H1 (cell line): ENCODE results near the gene WDR1.

Experiments
- CHD2 ChIP-seq: IDR thresholded peaks from 2 replicates; pipeline ENCODE4 v1.6.1; 2012; ENCODE audit warnings: low read length, improper control_type of control experiment
- EP300 ChIP-seq, 2 experiments: IDR thresholded peaks; 1 replicate in 1 of 2; 2 replicates in 1 of 2; pipeline ENCODE4 v1.6.1; 2011 to 2012; ENCODE audit warnings: low read depth in 2 of 2, low read length in 2 of 2, mild to moderate bottlenecking in 2 of 2, borderline replicate concordance in 1 of 2, inconsistent platforms in 1 of 2, moderate library complexity in 1 of 2
- EZH2 ChIP-seq: fragments of 200-600 bp; sonication (generic); IDR thresholded peaks from 2 replicates; pipeline ENCODE4 v1.7.1; 2012; ENCODE audit warnings: low read depth, mild to moderate bottlenecking, moderate library complexity, low read length, inconsistent platforms; ENCODE audit not compliant: severe bottlenecking
- GABPA ChIP-seq: IDR thresholded peaks from 2 replicates; pipeline ENCODE4 v1.6.1; 2011; ENCODE audit warnings: mild to moderate bottlenecking, low read length, moderate library complexity, borderline replicate concordance; ENCODE audit not compliant: insufficient read depth
- PHF8 ChIP-seq: fragments of 200-600 bp; sonication (generic); conservative IDR thresholded peaks from 2 replicates; pipeline ENCODE4 v1.7.1; 2012; ENCODE audit warnings: low read depth, mild to moderate bottlenecking, inconsistent platforms, low read length, moderate library complexity
- POLR2A ChIP-seq, 2 experiments: IDR thresholded peaks; 1 replicate in 1 of 2; 2 replicates in 1 of 2; pipeline ENCODE4 v1.6.1; 2011; ENCODE audit warnings: low read depth in 2 of 2, low read length in 2 of 2, mild to moderate bottlenecking in 2 of 2; ENCODE audit errors: control extremely low read depth in 1 of 2
- SIN3A ChIP-seq, 2 experiments: IDR thresholded peaks in 1 of 2; conservative IDR thresholded peaks in 1 of 2; 2 replicates each; pipeline ENCODE4 v1.6.1; 2011 to 2012; ENCODE audit warnings: low read length in 2 of 2, improper control_type of control experiment in 1 of 2, low read depth in 1 of 2, mild to moderate bottlenecking in 1 of 2
- YY1 ChIP-seq: IDR thresholded peaks from 2 replicates; pipeline ENCODE4 v1.6.1; 2011; ENCODE audit warnings: low read depth, mild to moderate bottlenecking, low read length
- ZNF274 ChIP-seq: IDR thresholded peaks from 2 replicates; pipeline ENCODE4 v1.7.0; 2012; ENCODE audit warnings: low read length, borderline replicate concordance; ENCODE audit errors: extremely low read depth
- TF ChIP-seq, protein P1 (sequence below), 3 experiments: IDR thresholded peaks; 1 replicate in 2 of 3; 2 replicates in 1 of 3; pipeline versions ENCODE4 v1.5.1 to v1.6.1; 2011; ENCODE audit warnings: low read length in 3 of 3, mild to moderate bottlenecking in 3 of 3, inconsistent platforms in 2 of 3, low read depth in 1 of 3, moderate library complexity in 1 of 3; ENCODE audit not compliant: insufficient read depth in 1 of 3; ENCODE audit errors: control extremely low read depth in 1 of 3

- TF ChIP-seq ZNF274 (no peak), POLR2A (IDR thresholded peaks at IDR 0.05; ENCODE audit: control extremely low read depth in 1 of 2, low read depth in 2 of 2, low read length in 2 of 2) (no peak), CHD2 (no peak), YY1 (no peak), SIN3A (conservative IDR thresholded peaks at IDR 0.05 in 1 of 2, IDR thresholded peaks at IDR 0.05 in 1 of 2; ENCODE audit: low read depth in 1 of 2, low read length in 2 of 2) (peak in 1 of 2 experiments; percentile 78; a peak in 1 of 4 replicates), EZH2 (no peak), PHF8 (no peak), EP300 (IDR thresholded peaks at IDR 0.05; ENCODE audit: borderline replicate concordance in 1 of 2, low read depth in 2 of 2, low read length in 2 of 2) (no peak), GABPA (no peak)
- TF ChIP-seq, protein P1, sequence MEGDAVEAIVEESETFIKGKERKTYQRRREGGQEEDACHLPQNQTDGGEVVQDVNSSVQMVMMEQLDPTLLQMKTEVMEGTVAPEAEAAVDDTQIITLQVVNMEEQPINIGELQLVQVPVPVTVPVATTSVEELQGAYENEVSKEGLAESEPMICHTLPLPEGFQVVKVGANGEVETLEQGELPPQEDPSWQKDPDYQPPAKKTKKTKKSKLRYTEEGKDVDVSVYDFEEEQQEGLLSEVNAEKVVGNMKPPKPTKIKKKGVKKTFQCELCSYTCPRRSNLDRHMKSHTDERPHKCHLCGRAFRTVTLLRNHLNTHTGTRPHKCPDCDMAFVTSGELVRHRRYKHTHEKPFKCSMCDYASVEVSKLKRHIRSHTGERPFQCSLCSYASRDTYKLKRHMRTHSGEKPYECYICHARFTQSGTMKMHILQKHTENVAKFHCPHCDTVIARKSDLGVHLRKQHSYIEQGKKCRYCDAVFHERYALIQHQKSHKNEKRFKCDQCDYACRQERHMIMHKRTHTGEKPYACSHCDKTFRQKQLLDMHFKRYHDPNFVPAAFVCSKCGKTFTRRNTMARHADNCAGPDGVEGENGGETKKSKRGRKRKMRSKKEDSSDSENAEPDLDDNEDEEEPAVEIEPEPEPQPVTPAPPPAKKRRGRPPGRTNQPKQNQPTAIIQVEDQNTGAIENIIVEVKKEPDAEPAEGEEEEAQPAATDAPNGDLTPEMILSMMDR (IDR thresholded peaks at IDR 0.05; ENCODE audit: control extremely low read depth in 1 of 3, insufficient read depth in 1 of 3, low read depth in 1 of 3, low read length in 3 of 3), result no peak
These were observed 6.9 kb upstream of the WDR1 start for GRCh38 chr4:10123227-10124101.
